A549 (cell line): ENCODE measurements around the gene MLXIPL. TPM values are rescaled to one million over a fixed set of nuclear protein-coding genes. Genes with fewer than 3 reads are reported as not detected.

ENCODE experiments used
- BHLHE40 ChIP-seq: IDR thresholded peaks from 2 replicates; pipeline ENCODE4 v1.6.1; 2012; ENCODE audit warnings: low read depth, low read length, inconsistent platforms
- CBX2 ChIP-seq: fragments of 200-600 bp; sonication (generic); IDR thresholded peaks from 2 replicates; pipeline ENCODE4 v1.6.1; 2016; ENCODE audit warnings: low read depth, mild to moderate bottlenecking, borderline replicate concordance
- CHD4 ChIP-seq: fragments of 200-600 bp; sonication (generic); IDR thresholded peaks from 2 replicates; pipeline ENCODE4 v1.6.1; 2016; ENCODE audit warnings: antibody characterized with exemption, mild to moderate bottlenecking, borderline replicate concordance
- ESRRA ChIP-seq: fragments of 150-350 bp; IDR thresholded peaks from 2 replicates; pipeline ENCODE4 v1.6.1; 2014; ENCODE audit warnings: mild to moderate bottlenecking, low read length, borderline replicate concordance
- FOSL2 ChIP-seq, 2 experiments: fragments of 450-650 bp in 1 of 2; fragments of >200 bp in 1 of 2; sonication (Bioruptor Twin) in 1 of 2; formaldehyde crosslinking; IDR thresholded peaks; 2 replicates each; pipeline versions ENCODE4 v1.5.0 to v1.6.1; 2016 to 2020; ENCODE audit warnings: mild to moderate bottlenecking in 1 of 2, moderate library complexity in 1 of 2
- FOXS1 ChIP-seq: fragments of 250-450 bp; sonication (Bioruptor Pico); IDR thresholded peaks from 2 replicates; pipeline ENCODE4 v1.5.0; 2020; ENCODE audit warnings: mild to moderate bottlenecking, moderate library complexity
- GATA3 ChIP-seq: IDR thresholded peaks from 2 replicates; pipeline ENCODE4 v1.6.1; 2012; ENCODE audit warnings: borderline replicate concordance
- HOXA7 ChIP-seq: fragments of 250-450 bp; sonication (Bioruptor Pico); IDR thresholded peaks from 2 replicates; pipeline ENCODE4 v1.5.0; 2020; ENCODE audit warnings: mild to moderate bottlenecking, moderate library complexity
- JUN ChIP-seq, 2 experiments: fragments of >200 bp; sonication (Bioruptor Twin); formaldehyde crosslinking; IDR thresholded peaks; 2 replicates in 1 of 2; 3 replicates in 1 of 2; pipeline ENCODE4 v1.6.1; 2016 to 2017
- KDM1A ChIP-seq: fragments of 200-600 bp; sonication (generic); IDR thresholded peaks from 2 replicates; pipeline ENCODE4 v1.6.1; 2016; ENCODE audit warnings: low read depth, mild to moderate bottlenecking
- KDM5A ChIP-seq: fragments of 200-600 bp; sonication (generic); IDR thresholded peaks from 2 replicates; pipeline ENCODE4 v1.6.1; 2016; ENCODE audit warnings: antibody characterized with exemption, mild to moderate bottlenecking
- MAFK ChIP-seq: fragments of 450-650 bp; IDR thresholded peaks from 2 replicates; pipeline ENCODE4 v1.6.1; 2014; ENCODE audit not compliant: partially characterized antibody
- MAZ ChIP-seq: fragments of 150-350 bp; IDR thresholded peaks from 2 replicates; pipeline ENCODE4 v1.6.1; 2014; ENCODE audit warnings: antibody characterized with exemption, low read depth, low read length, borderline replicate concordance
- POLR2AphosphoS2 ChIP-seq: conservative IDR thresholded peaks from 2 replicates; pipeline ENCODE4 v1.6.1; 2012; ENCODE audit warnings: low read length, improper control_type of control experiment, inconsistent platforms
- RAD21 ChIP-seq, 2 experiments: fragments of >200 bp in 1 of 2; sonication (Bioruptor Twin) in 1 of 2; formaldehyde crosslinking in 1 of 2; IDR thresholded peaks in 1 of 2; conservative IDR thresholded peaks in 1 of 2; 2 replicates in 1 of 2; 3 replicates in 1 of 2; pipeline ENCODE4 v1.6.1; 2012 to 2018; ENCODE audit warnings: inconsistent platforms in 1 of 2
- RFX5 ChIP-seq: fragments of 450-650 bp; IDR thresholded peaks from 2 replicates; pipeline ENCODE4 v1.7.1; 2014; ENCODE audit warnings: antibody characterized with exemption, mild to moderate bottlenecking, moderate library complexity
- RNF2 ChIP-seq: fragments of 200-600 bp; sonication (generic); IDR thresholded peaks from 2 replicates; pipeline ENCODE4 v1.6.1; 2016; ENCODE audit warnings: low read depth, mild to moderate bottlenecking, antibody characterized with exemption, moderate library complexity, borderline replicate concordance
- SMC3 ChIP-seq: fragments of >200 bp; sonication (Bioruptor Twin); formaldehyde crosslinking; IDR thresholded peaks from 3 replicates; pipeline ENCODE4 v1.6.1; 2018; ENCODE audit warnings: inconsistent platforms
- SREBF2 ChIP-seq: fragments of 450-650 bp; IDR thresholded peaks from 2 replicates; pipeline ENCODE4 v1.6.1; 2014; ENCODE audit warnings: mild to moderate bottlenecking, moderate library complexity
- TFCP2L1 ChIP-seq: fragments of 250-450 bp; sonication (Bioruptor Pico); IDR thresholded peaks from 2 replicates; pipeline ENCODE4 v1.5.0; 2021; ENCODE audit warnings: mild to moderate bottlenecking
- TP53 ChIP-seq: fragments of 250-450 bp; sonication (Bioruptor Pico); IDR thresholded peaks from 2 replicates; pipeline ENCODE4 v1.5.0; 2021; ENCODE audit warnings: mild to moderate bottlenecking, moderate library complexity
- ZC3H11A ChIP-seq: fragments of 450-650 bp; IDR thresholded peaks from 2 replicates; pipeline ENCODE4 v1.6.1; 2014; ENCODE audit warnings: antibody characterized with exemption, mild to moderate bottlenecking
- polyA plus RNA-seq, 4 experiments: library from polyadenylated mRNA; depleted of rRNA in 3 of 4; stranded (reverse); fragments of >200 nt; fragmentation: RNase III in 1 of 4; extraction: RNeasy Plus Mini Kit Qiagen cat#74134 plus additional on column Dnase treatment in 1 of 4; gene quantifications; 2 replicates in 3 of 4; 3 replicates in 1 of 4; pipeline ENCODE4 v1.2.3, GENCODE V29; 2011 to 2017
- TF ChIP-seq, protein P1 (sequence below): fragments of 150-350 bp; IDR thresholded peaks from 2 replicates; pipeline ENCODE4 v1.6.1; 2014; ENCODE audit warnings: low read depth, mild to moderate bottlenecking, low read length
- TF ChIP-seq, protein P2 (sequence below): fragments of >200 bp; sonication (Bioruptor Twin); formaldehyde crosslinking; IDR thresholded peaks from 3 replicates; pipeline ENCODE4 v1.6.1; 2016
- TF ChIP-seq, protein P3 (sequence below): IDR thresholded peaks from 2 replicates; pipeline ENCODE4 v1.6.1; 2012; ENCODE audit warnings: low read depth, borderline replicate concordance
- TF ChIP-seq, protein P4 (sequence below): fragments of 450-650 bp; IDR thresholded peaks from 2 replicates; pipeline ENCODE4 v1.6.1; 2014; ENCODE audit warnings: antibody characterized with exemption

Gene MLXIPL
- polyA plus RNA-seq, 2 of the 4 experiments (the other 2 are of a cell fraction), result 1.4 to 3.3 TPM

DNA sequence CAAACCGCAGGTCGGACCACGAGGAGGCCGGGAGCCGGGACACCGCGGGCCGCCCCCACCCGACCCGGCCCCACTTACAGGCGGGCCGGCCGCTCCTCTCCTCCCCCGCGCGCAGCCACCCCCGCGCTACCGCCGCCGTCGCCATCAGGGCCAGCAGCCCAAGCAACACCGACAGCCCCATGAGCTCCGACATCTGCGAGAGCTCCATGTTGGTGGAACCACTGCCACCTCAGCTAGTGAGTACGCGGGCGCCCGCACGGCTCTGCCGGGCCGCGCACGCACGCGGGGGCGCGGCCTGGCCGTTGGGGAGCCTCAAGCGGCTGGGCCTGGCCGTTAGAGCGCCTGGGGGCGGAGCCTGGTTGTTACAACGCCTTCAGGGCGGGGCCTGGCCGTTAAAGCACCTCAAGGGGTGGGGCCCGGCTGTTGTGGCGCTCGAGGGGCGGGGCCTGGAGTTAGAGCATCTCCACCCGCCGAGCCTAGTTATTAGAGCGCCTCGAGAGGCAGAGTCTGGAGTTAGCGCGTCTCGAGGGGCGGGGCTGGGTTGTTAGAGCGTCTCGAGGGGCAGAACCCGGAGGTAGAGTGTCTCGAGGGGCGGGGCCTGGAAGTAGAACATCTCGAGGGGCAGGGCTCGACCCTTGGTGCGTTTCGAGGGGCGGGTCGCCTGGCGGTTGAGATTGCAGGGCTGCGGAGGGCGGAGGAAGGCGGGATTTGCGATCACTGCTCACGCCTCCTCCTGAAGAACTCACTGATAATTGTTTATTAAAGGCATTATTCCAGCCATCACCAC is 45.8 kb downstream of the MLXIPL start, which contains the start of gene TBL2 (continued):
- TF ChIP-seq, protein P1, sequence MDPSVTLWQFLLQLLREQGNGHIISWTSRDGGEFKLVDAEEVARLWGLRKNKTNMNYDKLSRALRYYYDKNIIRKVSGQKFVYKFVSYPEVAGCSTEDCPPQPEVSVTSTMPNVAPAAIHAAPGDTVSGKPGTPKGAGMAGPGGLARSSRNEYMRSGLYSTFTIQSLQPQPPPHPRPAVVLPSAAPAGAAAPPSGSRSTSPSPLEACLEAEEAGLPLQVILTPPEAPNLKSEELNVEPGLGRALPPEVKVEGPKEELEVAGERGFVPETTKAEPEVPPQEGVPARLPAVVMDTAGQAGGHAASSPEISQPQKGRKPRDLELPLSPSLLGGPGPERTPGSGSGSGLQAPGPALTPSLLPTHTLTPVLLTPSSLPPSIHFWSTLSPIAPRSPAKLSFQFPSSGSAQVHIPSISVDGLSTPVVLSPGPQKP, result no peak
- TF ChIP-seq GATA3, result 0 out of 2 replicates have a peak, but pooled peaks have one; percentile 13
- TF ChIP-seq RNF2, result no peak
- no peak for TF ChIP-seq MAFK
- TF ChIP-seq HOXA7, result no peak
- no peak for TF ChIP-seq ESRRA
- TF ChIP-seq CBX2, result no peak
- no peak for TF ChIP-seq KDM5A
- 0 out of 3 replicates have a peak, but pooled peaks have one; percentile 8 for TF ChIP-seq SMC3
- no peak for TF ChIP-seq KDM1A
- 0 out of 2 replicates have a peak, but pooled peaks have one; percentile 67 for TF ChIP-seq TP53 (CRISPR knock-in tag)
- TF ChIP-seq, protein P2, sequence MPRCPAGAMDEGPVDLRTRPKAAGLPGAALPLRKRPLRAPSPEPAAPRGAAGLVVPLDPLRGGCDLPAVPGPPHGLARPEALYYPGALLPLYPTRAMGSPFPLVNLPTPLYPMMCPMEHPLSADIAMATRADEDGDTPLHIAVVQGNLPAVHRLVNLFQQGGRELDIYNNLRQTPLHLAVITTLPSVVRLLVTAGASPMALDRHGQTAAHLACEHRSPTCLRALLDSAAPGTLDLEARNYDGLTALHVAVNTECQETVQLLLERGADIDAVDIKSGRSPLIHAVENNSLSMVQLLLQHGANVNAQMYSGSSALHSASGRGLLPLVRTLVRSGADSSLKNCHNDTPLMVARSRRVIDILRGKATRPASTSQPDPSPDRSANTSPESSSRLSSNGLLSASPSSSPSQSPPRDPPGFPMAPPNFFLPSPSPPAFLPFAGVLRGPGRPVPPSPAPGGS, result peak; percentile 94
- TF ChIP-seq FOSL2 (IDR thresholded peaks at IDR 0.05), result no peak
- TF ChIP-seq FOSL2 (CRISPR knock-in tag; IDR thresholded peaks at IDR 0.05), result no peak
- no peak for TF ChIP-seq FOXS1
- TF ChIP-seq CHD4, result no peak
- no peak for TF ChIP-seq TFCP2L1
- no peak for TF ChIP-seq MAZ
- TF ChIP-seq RFX5, result no peak
- TF ChIP-seq, protein P3, sequence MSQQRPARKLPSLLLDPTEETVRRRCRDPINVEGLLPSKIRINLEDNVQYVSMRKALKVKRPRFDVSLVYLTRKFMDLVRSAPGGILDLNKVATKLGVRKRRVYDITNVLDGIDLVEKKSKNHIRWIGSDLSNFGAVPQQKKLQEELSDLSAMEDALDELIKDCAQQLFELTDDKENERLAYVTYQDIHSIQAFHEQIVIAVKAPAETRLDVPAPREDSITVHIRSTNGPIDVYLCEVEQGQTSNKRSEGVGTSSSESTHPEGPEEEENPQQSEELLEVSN, result 0 out of 2 replicates have a peak, but pooled peaks have one; percentile 3
- no peak for TF ChIP-seq RAD21 (conservative IDR thresholded peaks at IDR 0.05 in 1 of 2, IDR thresholded peaks at IDR 0.05 in 1 of 2)
- no peak for TF ChIP-seq ZC3H11A
- TF ChIP-seq JUN (IDR thresholded peaks at IDR 0.05), result peak; percentile 73 to 83; a peak in 4 of 5 replicates
- TF ChIP-seq, protein P4, sequence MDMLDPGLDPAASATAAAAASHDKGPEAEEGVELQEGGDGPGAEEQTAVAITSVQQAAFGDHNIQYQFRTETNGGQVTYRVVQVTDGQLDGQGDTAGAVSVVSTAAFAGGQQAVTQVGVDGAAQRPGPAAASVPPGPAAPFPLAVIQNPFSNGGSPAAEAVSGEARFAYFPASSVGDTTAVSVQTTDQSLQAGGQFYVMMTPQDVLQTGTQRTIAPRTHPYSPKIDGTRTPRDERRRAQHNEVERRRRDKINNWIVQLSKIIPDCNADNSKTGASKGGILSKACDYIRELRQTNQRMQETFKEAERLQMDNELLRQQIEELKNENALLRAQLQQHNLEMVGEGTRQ, result no peak
- no peak for TF ChIP-seq SREBF2
- TF ChIP-seq BHLHE40, result no peak
- TF ChIP-seq POLR2AphosphoS2, result no peak
- TF ChIP-seq, all 56 proteins: peak for 13
